ENCODE results near the gene JMJD7. TPM values are rescaled to one million over a fixed set of nuclear protein-coding genes. Genes with fewer than 3 reads are reported as not detected.

The JMJD7 gene
- total and polyA plus RNA-seq, 9 donors = 5.1 to 11.1 (median 8.2) TPM

DNA sequence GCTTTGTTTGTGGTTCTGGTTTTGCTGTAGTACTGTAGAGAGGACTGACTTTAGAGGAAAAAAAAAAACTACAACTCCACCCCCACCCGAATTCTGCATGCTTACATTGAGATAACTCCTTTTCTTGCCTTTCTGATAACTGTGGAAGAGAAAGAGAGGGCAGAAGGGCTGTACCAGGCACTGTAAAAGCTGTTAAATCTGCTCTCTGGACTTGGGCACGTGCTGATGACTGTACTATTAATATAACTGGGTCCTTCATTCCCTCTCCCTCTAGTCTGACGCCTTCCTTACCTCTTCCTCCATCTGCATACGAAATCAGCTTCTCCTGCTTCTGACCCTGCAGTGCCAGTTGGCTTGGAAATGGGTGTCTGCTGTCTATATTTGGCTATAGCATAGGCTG lies 38.7 kb upstream of the JMJD7 start:
- 60% methylated on average over 1 of the region's 4 CpGs for WGBS (ENCODE audit: insufficient coverage)
- no peaks in the 10 kb centered on the region for H3K9me3 ChIP-seq (replicated peaks; ENCODE audit: control insufficient read depth, low read depth, low read length)
- H3K27ac ChIP-seq (ENCODE audit: low read length) = no peak overlapping the region
- no peak overlapping the region for H3K4me3 ChIP-seq (ENCODE audit: low read length)
- peaks cover 31% of the 10 kb centered on the region for H3K4me1 ChIP-seq (ENCODE audit: control insufficient read depth, insufficient read depth, low read length)
- no peak for DNase-seq
- no peaks in the 10 kb centered on the region for H3K36me3 ChIP-seq (ENCODE audit: control insufficient read depth, insufficient read depth, low read length)
- no peaks in the 10 kb centered on the region for H3K27me3 ChIP-seq (ENCODE audit: control insufficient read depth, insufficient read depth, low read length)

GRCh38 chr15:41789662-41790061 lies 38.2 kb upstream of the JMJD7 start:
- DNase-seq = no peak
- no peaks in the 10 kb centered on the region for H3K36me3 ChIP-seq (ENCODE audit: control insufficient read depth, insufficient read depth, low read length)
- no peak overlapping the region for H3K27ac ChIP-seq (ENCODE audit: low read length)
- no peaks in the 10 kb centered on the region for H3K9me3 ChIP-seq (replicated peaks; ENCODE audit: control insufficient read depth, low read depth, low read length)
- H3K4me1 ChIP-seq (ENCODE audit: control insufficient read depth, insufficient read depth, low read length) = peaks cover 31% of the 10 kb centered on the region
- no peak overlapping the region for H3K4me3 ChIP-seq (ENCODE audit: low read length)
- H3K27me3 ChIP-seq (ENCODE audit: control insufficient read depth, insufficient read depth, low read length) = no peaks in the 10 kb centered on the region

DNA sequence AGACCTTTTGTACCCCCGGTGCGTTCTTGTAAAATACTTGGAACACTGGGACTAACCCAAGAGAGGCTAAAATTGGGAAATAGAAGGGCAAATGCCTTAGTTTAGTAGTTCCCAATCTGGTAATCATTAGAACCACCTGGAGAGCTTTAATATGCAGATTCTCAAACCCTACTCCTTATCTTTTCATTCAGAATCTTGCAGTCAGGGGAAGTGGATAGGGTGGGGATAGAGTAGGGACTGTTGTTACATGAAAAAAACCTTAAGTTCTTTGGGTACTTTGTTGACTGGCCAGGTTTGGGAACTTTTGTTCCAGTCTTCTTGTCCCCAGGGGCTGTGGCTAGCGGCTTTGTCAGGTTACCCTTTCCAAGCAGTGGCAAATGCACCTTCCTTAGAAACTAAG lies 37.7 kb upstream of the JMJD7 start:
- no peak overlapping the region for H3K27ac ChIP-seq (ENCODE audit: low read length)
- H3K4me3 ChIP-seq (ENCODE audit: low read length) = no peak overlapping the region
- peaks cover 31% of the 10 kb centered on the region for H3K4me1 ChIP-seq (ENCODE audit: control insufficient read depth, insufficient read depth, low read length)
- no peak for DNase-seq
- H3K36me3 ChIP-seq (ENCODE audit: control insufficient read depth, insufficient read depth, low read length) = no peaks in the 10 kb centered on the region
- WGBS (ENCODE audit: insufficient coverage) = no CpG with 5 or more reads among the region's 3 CpGs
- H3K9me3 ChIP-seq (replicated peaks; ENCODE audit: control insufficient read depth, low read depth, low read length) = no peaks in the 10 kb centered on the region
- H3K27me3 ChIP-seq (ENCODE audit: control insufficient read depth, insufficient read depth, low read length) = no peaks in the 10 kb centered on the region

DNA sequence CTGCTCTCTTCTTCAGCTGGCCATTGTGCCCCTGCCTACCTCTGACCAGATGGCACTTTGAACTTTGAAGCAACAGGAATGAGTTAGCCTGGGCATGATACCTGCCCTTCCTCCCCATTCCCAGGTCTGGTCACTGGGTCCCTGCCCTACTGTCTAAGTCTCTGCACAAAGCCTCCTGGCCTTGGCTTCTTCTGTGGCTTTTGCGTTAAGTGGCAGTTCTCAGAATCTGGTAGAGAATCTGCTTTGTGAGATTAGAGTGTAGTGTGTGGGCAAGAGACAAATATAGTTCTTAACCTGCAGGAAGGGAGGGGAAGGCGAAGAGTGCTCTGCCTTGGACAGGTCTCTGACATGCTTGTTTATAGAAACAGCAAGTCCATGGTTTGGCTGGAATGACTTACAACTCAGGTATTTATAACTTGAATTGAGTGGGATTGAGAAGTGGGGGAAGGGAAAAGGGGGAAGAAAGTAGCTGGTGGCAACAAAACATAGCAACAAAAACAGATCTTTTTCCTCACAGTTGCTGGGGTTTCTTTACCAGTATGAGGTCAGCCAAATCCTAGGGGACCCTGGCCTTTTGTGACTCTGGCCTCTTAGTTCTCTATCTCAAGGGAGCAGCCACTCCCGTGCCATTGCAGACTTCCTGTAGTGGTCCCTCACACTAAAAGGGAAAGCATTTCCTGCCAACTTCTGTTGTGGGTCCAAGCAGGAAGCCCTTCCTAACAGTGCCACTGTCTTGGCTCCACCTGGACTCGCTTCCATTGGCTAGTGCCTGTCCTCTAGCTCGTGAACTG lies 36.9 kb upstream of the JMJD7 start:
- H3K36me3 ChIP-seq (ENCODE audit: control insufficient read depth, insufficient read depth, low read length) = no peaks in the 10 kb centered on the region
- H3K4me3 ChIP-seq (ENCODE audit: low read length) = no peak overlapping the region
- H3K27ac ChIP-seq (ENCODE audit: low read length) = peak overlapping the region; percentile 7
- peaks cover 33% of the 10 kb centered on the region for H3K4me1 ChIP-seq (ENCODE audit: control insufficient read depth, insufficient read depth, low read length)
- H3K27me3 ChIP-seq (ENCODE audit: control insufficient read depth, insufficient read depth, low read length) = no peaks in the 10 kb centered on the region
- H3K9me3 ChIP-seq (replicated peaks; ENCODE audit: control insufficient read depth, low read depth, low read length) = no peaks in the 10 kb centered on the region
- DNase-seq = peak; percentile 36
- 82% methylated on average over 5 of the region's 5 CpGs for WGBS (ENCODE audit: insufficient coverage)

- Histone ChIP-seq H3K36me3 (ENCODE audit: control insufficient read depth, insufficient read depth, low read length) (no peaks in the 10 kb centered on the region), H3K4me1 (ENCODE audit: control insufficient read depth, insufficient read depth, low read length) (peaks cover 39% of the 10 kb centered on the region), H3K9me3 (replicated peaks; ENCODE audit: control insufficient read depth, low read depth, low read length) (no peaks in the 10 kb centered on the region), H3K27ac (ENCODE audit: low read length) (no peak overlapping the region), H3K27me3 (ENCODE audit: control insufficient read depth, insufficient read depth, low read length) (no peaks in the 10 kb centered on the region), H3K4me3 (ENCODE audit: low read length) (no peak overlapping the region)
- DNase-seq = no peak
- WGBS (ENCODE audit: insufficient coverage) = 69% methylated on average over 2 of the region's 4 CpGs
Measured at GRCh38 chr15:41791547-41791937, 36.4 kb upstream of the JMJD7 start.

- peak; percentile 78 for DNase-seq
- peaks cover 40% of the 10 kb centered on the region for H3K4me1 ChIP-seq (ENCODE audit: control insufficient read depth, insufficient read depth, low read length)
- no CpG with 5 or more reads among the region's 5 CpGs for WGBS (ENCODE audit: insufficient coverage)
Measured at GRCh38 chr15:41792000-41792637, 35.8 kb upstream of the JMJD7 start.

DNA sequence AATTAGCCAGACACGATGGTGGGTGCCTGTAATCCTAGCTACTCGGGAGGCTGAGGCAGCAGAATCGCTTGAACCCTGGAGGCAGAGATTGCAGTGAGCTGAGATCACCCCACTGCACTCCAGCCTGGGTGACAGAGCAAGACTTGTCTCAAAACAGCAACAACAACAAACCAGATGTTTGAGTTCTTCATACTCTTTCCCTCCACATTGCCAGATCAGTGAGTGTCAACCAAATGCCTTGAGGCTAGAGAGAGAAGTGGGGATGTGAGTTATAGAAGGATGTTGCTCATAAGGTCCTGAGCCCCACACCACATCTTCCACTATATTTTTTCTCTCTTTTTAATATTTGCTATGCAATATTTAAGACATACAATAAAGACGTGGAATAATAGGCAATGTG lies 33.8 kb upstream of the JMJD7 start:
- H3K36me3 ChIP-seq (ENCODE audit: control insufficient read depth, insufficient read depth, low read length) = no peaks in the 10 kb centered on the region
- H3K27ac ChIP-seq (ENCODE audit: low read length) = no peak overlapping the region
- no peak for DNase-seq
- peaks cover 40% of the 10 kb centered on the region for H3K4me1 ChIP-seq (ENCODE audit: control insufficient read depth, insufficient read depth, low read length)
- no peaks in the 10 kb centered on the region for H3K27me3 ChIP-seq (ENCODE audit: control insufficient read depth, insufficient read depth, low read length)
- H3K4me3 ChIP-seq (ENCODE audit: low read length) = no peak overlapping the region
- WGBS (ENCODE audit: insufficient coverage) = 80% methylated on average over 1 of the region's 4 CpGs
- H3K9me3 ChIP-seq (replicated peaks; ENCODE audit: control insufficient read depth, low read depth, low read length) = no peaks in the 10 kb centered on the region

More at GRCh38 chr15:41792000-41792637, 35.8 kb upstream of the JMJD7 start:
- Histone ChIP-seq H3K4me3 (ENCODE audit: low read length) (no peak overlapping the region), H3K27ac (ENCODE audit: low read length) (peak overlapping the region; percentile 32), H3K36me3 (ENCODE audit: control insufficient read depth, insufficient read depth, low read length) (no peaks in the 10 kb centered on the region), H3K27me3 (ENCODE audit: control insufficient read depth, insufficient read depth, low read length) (no peaks in the 10 kb centered on the region), H3K9me3 (replicated peaks; ENCODE audit: control insufficient read depth, low read depth, low read length) (no peaks in the 10 kb centered on the region)

- DNase-seq = peak; percentile 65
- 61% methylated on average over 8 of the region's 10 CpGs for WGBS (ENCODE audit: insufficient coverage)
- Histone ChIP-seq H3K27ac (ENCODE audit: low read length) (no peak overlapping the region), H3K9me3 (replicated peaks; ENCODE audit: control insufficient read depth, low read depth, low read length) (no peaks in the 10 kb centered on the region), H3K4me1 (ENCODE audit: control insufficient read depth, insufficient read depth, low read length) (peaks cover 25% of the 10 kb centered on the region), H3K4me3 (ENCODE audit: low read length) (no peak overlapping the region), H3K27me3 (ENCODE audit: control insufficient read depth, insufficient read depth, low read length) (no peaks in the 10 kb centered on the region), H3K36me3 (ENCODE audit: control insufficient read depth, insufficient read depth, low read length) (peaks cover 12% of the 10 kb centered on the region)
Measured at GRCh38 chr15:41795996-41796856, 31.7 kb upstream of the JMJD7 start.

- H3K36me3 ChIP-seq (ENCODE audit: control insufficient read depth, insufficient read depth, low read length) = peaks cover 12% of the 10 kb centered on the region
- no peak for DNase-seq
- peaks cover 14% of the 10 kb centered on the region for H3K4me1 ChIP-seq (ENCODE audit: control insufficient read depth, insufficient read depth, low read length)
- 90% methylated on average over 4 of the region's 8 CpGs for WGBS (ENCODE audit: insufficient coverage)
- H3K27ac ChIP-seq (ENCODE audit: low read length) = no peak overlapping the region
- H3K27me3 ChIP-seq (ENCODE audit: control insufficient read depth, insufficient read depth, low read length) = no peaks in the 10 kb centered on the region
- no peak overlapping the region for H3K4me3 ChIP-seq (ENCODE audit: low read length)
- H3K9me3 ChIP-seq (replicated peaks; ENCODE audit: control insufficient read depth, low read depth, low read length) = no peaks in the 10 kb centered on the region
Measured at GRCh38 chr15:41797201-41797944, 30.5 kb upstream of the JMJD7 start.
